HG03378 (cell line): Measurements from ENCODE around the gene PLCG2.
A peak's percentile ranks its signal among the peaks of the same experiment; 100 is the strongest.
"Not testable (repeated sequence)": the region's sequence is repeated elsewhere in the genome, so short reads cannot be mapped to it uniquely, and the experiment has no call there.

Source experiments
- ATAC-seq: cut with Tn5 transposase; IDR thresholded peaks from one replicate; pipeline ENCODE4 v1.9.1; 2021; ENCODE audit warnings: mild to moderate bottlenecking, moderate library complexity; ENCODE audit not compliant: unreplicated experiment

The PLCG2 gene

GRCh38 chr16:81873843-81874752 is 95.0 kb downstream of the PLCG2 start:
- peak; percentile 64 for ATAC-seq

- no peak for ATAC-seq
These were observed 96.4 kb downstream of the PLCG2 start for GRCh38 chr16:81875461-81875860.

GRCh38 chr16:81876273-81876900 is 97.3 kb downstream of the PLCG2 start:
- no peak for ATAC-seq

DNA sequence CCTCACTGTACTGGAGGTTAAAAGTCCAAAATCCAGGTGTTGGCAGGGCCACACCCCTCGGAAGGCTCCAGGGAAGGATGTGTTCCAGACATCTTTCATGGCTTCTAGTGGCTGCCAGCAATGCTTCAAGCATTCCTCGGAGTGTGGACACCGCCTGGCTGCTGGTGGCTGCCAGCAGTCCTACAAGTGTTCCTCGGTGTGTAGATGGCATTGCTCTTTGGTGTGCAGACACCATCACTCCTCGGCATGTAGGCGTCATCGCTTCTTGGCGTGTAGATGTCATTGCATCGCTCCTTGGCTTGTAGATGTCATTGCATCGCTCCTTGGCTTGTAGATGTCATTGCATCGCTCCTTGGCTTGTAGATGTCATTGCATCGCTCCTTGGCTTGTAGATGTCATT is 98.4 kb downstream of the PLCG2 start:
- ATAC-seq, result not testable (repeated sequence)

DNA sequence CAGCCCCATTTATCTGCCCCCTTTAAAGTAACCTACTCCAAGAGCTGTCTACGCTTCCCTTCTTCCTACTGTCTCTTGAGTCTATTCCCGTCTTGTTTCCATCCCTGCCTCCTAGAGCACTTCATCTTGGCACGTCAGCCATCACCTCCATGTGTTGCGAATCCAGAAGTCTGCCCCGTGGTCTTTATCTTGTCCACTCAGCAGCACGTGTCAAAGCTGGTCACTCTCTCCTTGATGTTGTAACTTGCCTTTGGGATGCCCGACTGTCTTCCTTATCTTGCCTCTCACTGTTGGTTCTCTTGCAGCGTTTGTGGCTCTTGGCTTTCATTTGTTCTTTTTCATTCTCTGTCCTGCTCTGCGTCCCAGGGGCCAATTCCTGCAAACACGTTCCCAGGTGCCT is 99.4 kb downstream of the PLCG2 start:
- ATAC-seq, result no peak

GRCh38 chr16:81879625-81880024 is 100.5 kb downstream of the PLCG2 start:
- no peak for ATAC-seq

DNA sequence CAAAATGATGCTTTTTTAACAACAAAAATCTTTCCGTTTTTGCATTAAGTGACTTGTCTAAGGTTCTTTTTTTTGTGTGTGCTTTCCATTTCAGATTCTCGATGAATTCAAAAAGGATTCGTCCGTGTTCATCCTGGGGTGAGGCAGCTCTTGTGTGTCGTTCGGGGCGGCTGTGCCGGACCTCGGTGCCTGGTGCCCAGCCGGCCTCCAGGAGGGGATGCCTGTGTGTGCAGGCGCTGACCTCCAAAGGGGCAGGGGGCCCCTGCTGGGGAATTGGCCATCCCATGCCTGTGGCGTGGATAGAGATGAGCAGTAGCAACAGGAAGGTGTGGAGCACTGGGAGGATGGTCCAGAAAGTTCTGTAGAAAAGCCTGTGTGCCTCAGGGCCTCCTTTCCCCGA is 101.7 kb downstream of the PLCG2 start:
- no peak for ATAC-seq

DNA sequence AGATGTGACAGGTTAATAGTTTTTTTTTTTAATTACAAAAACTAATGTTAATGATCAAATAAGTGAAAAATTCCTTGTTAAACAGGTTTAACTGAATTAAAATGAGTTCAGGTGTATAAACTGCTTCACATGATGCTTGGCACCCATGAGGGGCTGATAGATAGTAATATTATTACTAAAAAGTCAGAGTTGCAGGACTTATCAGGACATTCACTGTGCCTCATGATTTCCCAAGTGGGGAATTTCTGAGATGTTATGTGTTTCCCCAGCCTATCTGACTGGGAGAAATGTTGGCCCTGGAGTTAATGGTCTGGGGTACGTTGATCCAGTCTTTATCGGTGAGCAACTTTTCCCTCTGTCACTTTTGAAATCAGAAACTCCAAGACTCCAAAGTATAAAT is 102.1 kb downstream of the PLCG2 start:
- ATAC-seq, result no peak

GRCh38 chr16:81882559-81882958 is 103.5 kb downstream of the PLCG2 start:
- ATAC-seq, result no peak

DNA sequence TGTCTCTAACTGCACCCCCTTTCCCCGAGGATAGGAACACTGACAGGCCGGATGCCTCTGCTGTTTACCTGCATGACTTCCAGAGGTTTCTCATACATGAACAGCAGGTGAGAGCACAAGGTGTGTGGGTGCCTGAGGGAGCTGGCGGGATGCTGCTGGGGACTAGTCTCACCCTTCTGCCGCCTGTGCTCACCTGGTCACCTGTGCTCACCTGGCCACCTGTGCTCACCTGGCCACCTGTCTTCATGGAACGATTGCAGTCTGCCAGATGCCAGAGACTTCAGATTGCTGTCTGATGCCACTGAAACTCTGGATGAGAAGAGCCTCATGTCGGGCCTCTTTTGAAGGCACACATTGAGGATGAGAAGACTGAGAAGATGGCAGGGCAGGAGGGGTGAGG is 104.1 kb downstream of the PLCG2 start:
- no peak for ATAC-seq

GRCh38 chr16:81885976-81886586 is 107.0 kb downstream of the PLCG2 start:
- no peak for ATAC-seq

GRCh38 chr16:81888520-81889394 is 109.7 kb downstream of the PLCG2 start:
- ATAC-seq, result no peak

DNA sequence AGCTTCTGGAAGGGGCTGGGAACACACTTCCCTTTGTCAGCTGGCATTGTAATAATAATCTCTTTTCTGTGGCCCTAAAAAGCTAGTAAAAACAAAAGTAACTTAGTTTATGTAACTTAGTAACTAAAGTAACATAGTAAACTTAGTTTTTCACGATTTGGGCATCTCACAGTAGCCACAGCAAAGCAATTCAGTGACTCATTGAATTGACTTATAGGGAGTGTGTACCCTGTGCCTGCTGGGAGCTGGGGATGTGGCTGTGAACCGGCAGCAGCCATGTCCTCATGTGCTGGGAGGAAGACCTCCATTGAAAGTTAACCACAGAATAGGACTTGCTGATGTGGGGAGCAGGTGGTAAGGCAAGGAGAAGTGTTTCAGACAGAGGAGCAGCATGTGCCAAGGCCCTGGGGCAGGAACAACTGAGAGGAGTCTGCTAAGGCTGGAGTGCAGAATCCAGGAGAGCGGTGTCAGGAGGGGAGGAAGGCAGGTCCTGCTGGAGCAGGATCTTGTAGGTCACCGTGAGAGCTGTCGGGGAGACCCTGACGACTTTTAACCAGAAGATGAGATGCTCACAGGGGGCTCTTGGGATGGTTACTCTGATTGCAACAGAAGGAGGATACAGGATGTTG is 112.8 kb downstream of the PLCG2 start:
- no peak for ATAC-seq

GRCh38 chr16:81894592-81894991 is 115.5 kb downstream of the PLCG2 start:
- ATAC-seq, result no peak

- ATAC-seq, result no peak
These were observed 117.8 kb downstream of the PLCG2 start for GRCh38 chr16:81896902-81897301.

GRCh38 chr16:81899601-81900000 is 120.5 kb downstream of the PLCG2 start:
- ATAC-seq, result no peak

DNA sequence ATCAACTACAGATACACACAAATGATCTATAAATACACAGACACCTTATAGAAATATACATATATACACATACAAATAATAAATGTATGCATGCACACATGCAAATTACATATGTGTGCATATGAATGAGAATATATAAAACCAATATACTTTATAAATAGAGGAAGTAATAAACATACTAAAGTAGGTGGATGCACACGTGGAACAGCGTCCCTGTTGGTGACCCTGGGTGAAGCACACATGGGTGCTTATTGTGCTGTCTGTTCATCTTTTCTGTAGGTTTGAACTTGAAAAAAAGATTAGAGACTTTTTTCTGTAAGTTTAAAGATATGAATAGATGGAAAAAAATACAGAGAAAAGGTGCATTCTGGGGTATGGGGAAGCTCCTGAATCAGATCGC is 120.9 kb downstream of the PLCG2 start:
- no peak for ATAC-seq

GRCh38 chr16:81900456-81900855 is 121.4 kb downstream of the PLCG2 start:
- no peak for ATAC-seq

DNA sequence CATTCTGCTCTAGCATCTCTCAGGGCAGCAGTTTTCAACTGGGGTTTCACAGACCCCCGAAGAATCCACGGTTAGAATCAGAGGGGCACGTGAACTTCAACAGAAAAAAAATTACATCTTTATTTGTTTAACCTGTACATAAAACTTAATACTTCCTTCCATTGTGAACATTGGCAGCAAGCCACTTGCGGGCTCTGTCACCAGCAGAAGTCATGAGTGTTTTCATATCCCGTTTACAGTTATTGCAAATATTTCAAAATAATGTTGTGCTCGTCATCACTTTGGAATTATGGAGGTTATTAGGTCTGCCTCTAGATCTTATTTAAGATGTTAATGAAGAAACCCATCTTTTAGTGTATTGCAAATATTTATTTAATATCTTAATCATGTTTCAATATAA is 122.4 kb downstream of the PLCG2 start:
- ATAC-seq, result no peak

DNA sequence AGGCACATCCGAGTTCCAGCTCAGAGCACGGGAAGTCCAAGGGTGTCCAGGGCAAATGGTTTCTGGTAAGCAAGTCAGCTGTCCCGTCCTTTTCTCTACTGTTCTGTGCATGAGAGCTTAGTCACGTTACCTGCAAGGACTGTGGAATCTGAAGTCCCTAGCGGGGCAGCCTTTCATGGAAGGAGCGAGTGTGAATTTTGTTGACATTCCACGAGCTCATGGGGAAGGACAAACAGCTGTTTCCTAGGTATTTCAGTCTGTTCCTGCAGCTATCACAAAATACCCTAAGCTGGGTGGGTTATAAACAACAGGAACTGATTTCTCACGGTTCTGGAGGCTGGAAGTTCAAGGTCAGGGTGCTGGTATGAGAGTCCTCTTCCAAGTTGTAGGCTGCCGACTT is 122.9 kb downstream of the PLCG2 start:
- ATAC-seq, result no peak

- ATAC-seq, result no peak
These were observed 125.2 kb downstream of the PLCG2 start for GRCh38 chr16:81904320-81904719.
